ENCODE results near the gene RIPOR2. TPM values are rescaled to one million over a fixed set of nuclear protein-coding genes. Genes with fewer than 3 reads are reported as not detected.

The RIPOR2 gene
- total and polyA plus RNA-seq, 2 of the 13 experiments (the other 11 are each of a cell fraction or from before 2014, with no cell fraction given) = 0.02 to 0.05 TPM

Other genes with a start within 250 kb of the RIPOR2 start
- gene C6orf62, start 216.8 kb downstream of the RIPOR2 start, total RNA-seq (2016; rRNA removed; fragmentation: Illumina TruSeq; extraction: Trizol) = 90.4 and 135 TPM in 2 replicates
- gene C6orf62, start 216.8 kb downstream of the RIPOR2 start, polyA plus RNA-seq (2011; rRNA removed) = 54.8 and 55.6 TPM in 2 replicates
- gene GMNN, start 161.0 kb downstream of the RIPOR2 start, total RNA-seq (2016; rRNA removed; fragmentation: Illumina TruSeq; extraction: Trizol) = 154 and 228 TPM in 2 replicates
- 41.6 and 61.8 TPM in 2 replicates for gene GMNN, start 161.0 kb downstream of the RIPOR2 start, polyA plus RNA-seq (2011; rRNA removed)
- not detected in 2 replicates for gene ARMH2, start 137.0 kb downstream of the RIPOR2 start, total RNA-seq (2016; rRNA removed; fragmentation: Illumina TruSeq; extraction: Trizol)
- not detected in 2 replicates for gene ARMH2, start 137.0 kb downstream of the RIPOR2 start, polyA plus RNA-seq (2011; rRNA removed)